ENCODE data around the gene HOXB2. TPM values are rescaled to one million over a fixed set of nuclear protein-coding genes. Genes with fewer than 3 reads are reported as not detected.

Gene HOXB2
- total and polyA plus RNA-seq, 2 donors (not counting 1 experiment from before 2014, with no cell fraction given), result 12.2 to 12.3 TPM

DNA sequence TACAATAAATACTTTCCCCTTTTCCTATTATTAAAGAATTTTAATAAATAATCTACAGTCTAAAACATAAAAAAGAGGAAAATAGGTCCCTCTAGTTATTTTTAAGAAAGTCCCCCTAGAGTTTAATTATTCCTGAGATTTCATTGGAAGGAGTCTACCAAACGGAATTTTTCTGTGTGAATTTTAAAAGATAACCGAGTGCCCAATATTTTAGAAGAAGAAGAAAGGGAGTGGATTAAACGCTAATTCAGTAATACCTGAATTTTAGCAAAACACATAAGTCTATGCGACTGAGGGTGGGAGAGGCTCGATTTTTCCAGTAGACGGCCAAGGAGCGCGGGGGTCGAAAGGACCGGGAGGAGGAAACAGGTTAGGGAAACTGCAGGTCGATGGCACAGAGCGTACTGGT, 2.2 kb downstream of the HOXB2 start:
- Histone ChIP-seq H2AFZ (ENCODE audit: low read length) (no peak overlapping the region), H3K79me2 (ENCODE audit: control insufficient read depth, insufficient read depth, low read length) (peaks cover 78% of the 10 kb centered on the region), H3K27me3 (ENCODE audit: control insufficient read depth, insufficient read depth, low read length) (no peaks in the 10 kb centered on the region), H3K27ac (ENCODE audit: insufficient read depth, low read length) (peak overlapping the region; percentile 97), H3K9ac (ENCODE audit: insufficient read depth, low read length) (peak overlapping the region; percentile 90), H4K20me1 (ENCODE audit: control insufficient read depth, extremely low read depth, insufficient read depth, low read length) (no peaks in the 10 kb centered on the region), H3K36me3 (ENCODE audit: control insufficient read depth, insufficient read depth, low read length) (peaks cover 8% of the 10 kb centered on the region), H3K4me3 (replicated peaks in 1 of 4; ENCODE audit: control extremely low read depth in 1 of 4, insufficient read depth in 1 of 4, low read depth in 3 of 4, low read length in 4 of 4) (peak overlapping the region; percentile 89 to 99 (median 90)), H3K4me2 (ENCODE audit: extremely low read depth, insufficient read depth, low read length) (peak overlapping the region; percentile 80), H3K4me1 (ENCODE audit: control insufficient read depth, extremely low read depth, insufficient read depth, low read length) (peaks cover 32% of the 10 kb centered on the region), H3K9me3 (ENCODE audit: control insufficient read depth, insufficient read depth, low read depth, low read length) (no peaks in the 10 kb centered on the region)
- DNase-seq (ENCODE audit: low read depth in 2 of 2), result no peak
- TF ChIP-seq, protein P1, sequence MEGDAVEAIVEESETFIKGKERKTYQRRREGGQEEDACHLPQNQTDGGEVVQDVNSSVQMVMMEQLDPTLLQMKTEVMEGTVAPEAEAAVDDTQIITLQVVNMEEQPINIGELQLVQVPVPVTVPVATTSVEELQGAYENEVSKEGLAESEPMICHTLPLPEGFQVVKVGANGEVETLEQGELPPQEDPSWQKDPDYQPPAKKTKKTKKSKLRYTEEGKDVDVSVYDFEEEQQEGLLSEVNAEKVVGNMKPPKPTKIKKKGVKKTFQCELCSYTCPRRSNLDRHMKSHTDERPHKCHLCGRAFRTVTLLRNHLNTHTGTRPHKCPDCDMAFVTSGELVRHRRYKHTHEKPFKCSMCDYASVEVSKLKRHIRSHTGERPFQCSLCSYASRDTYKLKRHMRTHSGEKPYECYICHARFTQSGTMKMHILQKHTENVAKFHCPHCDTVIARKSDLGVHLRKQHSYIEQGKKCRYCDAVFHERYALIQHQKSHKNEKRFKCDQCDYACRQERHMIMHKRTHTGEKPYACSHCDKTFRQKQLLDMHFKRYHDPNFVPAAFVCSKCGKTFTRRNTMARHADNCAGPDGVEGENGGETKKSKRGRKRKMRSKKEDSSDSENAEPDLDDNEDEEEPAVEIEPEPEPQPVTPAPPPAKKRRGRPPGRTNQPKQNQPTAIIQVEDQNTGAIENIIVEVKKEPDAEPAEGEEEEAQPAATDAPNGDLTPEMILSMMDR (conservative IDR thresholded peaks at IDR 0.05 in 1 of 2, IDR thresholded peaks at IDR 0.05 in 1 of 2; ENCODE audit: low read depth in 1 of 2, low read length in 2 of 2), result no peak
- no peak for TF ChIP-seq EZH2 (IDR thresholded peaks at IDR 0.05; ENCODE audit: low read length, missing control alignments)

GRCh38 chr17:48542114-48542656, 2.7 kb downstream of the HOXB2 start:
- Histone ChIP-seq H3K4me2 (ENCODE audit: extremely low read depth, insufficient read depth, low read length) (peak overlapping the region; percentile 80), H3K27ac (ENCODE audit: insufficient read depth, low read length) (peak overlapping the region; percentile 97), H3K27me3 (ENCODE audit: control insufficient read depth, insufficient read depth, low read length) (no peaks in the 10 kb centered on the region), H3K36me3 (ENCODE audit: control insufficient read depth, insufficient read depth, low read length) (peaks cover 8% of the 10 kb centered on the region), H3K4me3 (replicated peaks in 1 of 4; ENCODE audit: control extremely low read depth in 1 of 4, insufficient read depth in 1 of 4, low read depth in 3 of 4, low read length in 4 of 4) (peak overlapping the region; percentile 89 to 99 (median 90)), H3K79me2 (ENCODE audit: control insufficient read depth, insufficient read depth, low read length) (peaks cover 72% of the 10 kb centered on the region), H3K9ac (ENCODE audit: insufficient read depth, low read length) (peak overlapping the region; percentile 90), H3K9me3 (ENCODE audit: control insufficient read depth, insufficient read depth, low read depth, low read length) (no peaks in the 10 kb centered on the region), H2AFZ (ENCODE audit: low read length) (no peak overlapping the region), H3K4me1 (ENCODE audit: control insufficient read depth, extremely low read depth, insufficient read depth, low read length) (peaks cover 36% of the 10 kb centered on the region), H4K20me1 (ENCODE audit: control insufficient read depth, extremely low read depth, insufficient read depth, low read length) (no peaks in the 10 kb centered on the region)
- peak in 1 of 2 donors; percentile 70 for DNase-seq (ENCODE audit: low read depth in 2 of 2)
- TF ChIP-seq, protein P1 (conservative IDR thresholded peaks at IDR 0.05 in 1 of 2, IDR thresholded peaks at IDR 0.05 in 1 of 2; ENCODE audit: low read depth in 1 of 2, low read length in 2 of 2), result no peak
- no peak for TF ChIP-seq EZH2 (IDR thresholded peaks at IDR 0.05; ENCODE audit: low read length, missing control alignments)

GRCh38 chr17:48541577-48542113, 3.3 kb downstream of the HOXB2 start:
- Histone ChIP-seq H3K4me1 (ENCODE audit: control insufficient read depth, extremely low read depth, insufficient read depth, low read length) (peaks cover 33% of the 10 kb centered on the region), H4K20me1 (ENCODE audit: control insufficient read depth, extremely low read depth, insufficient read depth, low read length) (no peaks in the 10 kb centered on the region), H3K9ac (ENCODE audit: insufficient read depth, low read length) (peak overlapping the region; percentile 90), H3K4me2 (ENCODE audit: extremely low read depth, insufficient read depth, low read length) (peak overlapping the region; percentile 82), H3K79me2 (ENCODE audit: control insufficient read depth, insufficient read depth, low read length) (peaks cover 67% of the 10 kb centered on the region), H3K27me3 (ENCODE audit: control insufficient read depth, insufficient read depth, low read length) (no peaks in the 10 kb centered on the region), H3K9me3 (ENCODE audit: control insufficient read depth, insufficient read depth, low read depth, low read length) (no peaks in the 10 kb centered on the region), H3K36me3 (ENCODE audit: control insufficient read depth, insufficient read depth, low read length) (peaks cover 8% of the 10 kb centered on the region), H2AFZ (ENCODE audit: low read length) (no peak overlapping the region), H3K27ac (ENCODE audit: insufficient read depth, low read length) (peak overlapping the region; percentile 97), H3K4me3 (replicated peaks in 1 of 4; ENCODE audit: control extremely low read depth in 1 of 4, insufficient read depth in 1 of 4, low read depth in 3 of 4, low read length in 4 of 4) (peak overlapping the region; percentile 89 to 99 (median 90))
- peak in 1 of 2 donors; percentile 85 for DNase-seq (ENCODE audit: low read depth in 2 of 2)
- TF ChIP-seq EZH2 (IDR thresholded peaks at IDR 0.05; ENCODE audit: low read length, missing control alignments), result no peak
- TF ChIP-seq, protein P1 (conservative IDR thresholded peaks at IDR 0.05 in 1 of 2, IDR thresholded peaks at IDR 0.05 in 1 of 2; ENCODE audit: low read depth in 1 of 2, low read length in 2 of 2), result no peak
